Kidney (tissue), 14 donors: ENCODE results near the gene SCTR. TPM values are rescaled to one million over a fixed set of nuclear protein-coding genes. Genes with fewer than 3 reads are reported as not detected.

Experiments
- DNase-seq, 5 donors: peaks; one replicate each; pipeline ENCODE4 v3.0.0-alpha.2; 2013 to 2020
- FAIRE-seq: peaks from 2 replicates; lab custom pipeline; 2012; peaks lifted over from hg19 to GRCh38; lab: Jason Lieb, UNC
- H3K27ac ChIP-seq, 2 donors: one replicate each; pipeline ENCODE4 v1.7.0; 2013; ENCODE audit warnings: low read depth in 2 of 2, low read length in 2 of 2, inconsistent platforms in 1 of 2
- H3K27me3 ChIP-seq: one replicate; pipeline ENCODE4 v1.7.1; 2013; ENCODE audit warnings: low read length, inconsistent platforms; ENCODE audit not compliant: control insufficient read depth, insufficient read depth
- H3K36me3 ChIP-seq, 3 donors: one replicate each; pipeline versions ENCODE4 v1.7.0 to v1.7.1; 2013; ENCODE audit warnings: low read length in 3 of 3, control low read depth in 1 of 3, inconsistent platforms in 1 of 3; ENCODE audit not compliant: insufficient read depth in 3 of 3, control insufficient read depth in 2 of 3
- H3K4me1 ChIP-seq, 3 donors: one replicate each; pipeline versions ENCODE4 v1.7.0 to v1.7.1; 2013; ENCODE audit warnings: low read length in 3 of 3, inconsistent platforms in 1 of 3, low read depth in 1 of 3; ENCODE audit not compliant: control insufficient read depth in 2 of 3, insufficient read depth in 2 of 3
- H3K4me3 ChIP-seq, 3 donors: one replicate each; pipeline versions ENCODE4 v1.7.0 to v1.8.1; 2013; ENCODE audit warnings: low read length in 3 of 3, control low read depth in 1 of 3, inconsistent platforms in 1 of 3
- H3K9ac ChIP-seq, 3 donors: one replicate each; pipeline versions ENCODE4 v1.7.0 to v1.7.1; 2013; ENCODE audit warnings: low read length in 3 of 3, control low read depth in 1 of 3, inconsistent platforms in 1 of 3
- H3K9me3 ChIP-seq, 3 donors: one replicate each; pipeline versions ENCODE4 v1.7.0 to v1.7.1; 2013; ENCODE audit warnings: low read length in 3 of 3, control low read depth in 1 of 3, inconsistent platforms in 1 of 3; ENCODE audit not compliant: control insufficient read depth in 2 of 3, insufficient read depth in 1 of 3
- intact Hi-C: fragments of 100-400 bp; cut with DNase I; formaldehyde crosslinking; loops from one replicate; pipeline ENCODE4 v1.11.1; 2022
- polyA plus RNA-seq: library from polyadenylated mRNA; stranded (reverse); fragments of 350-450 nt; fragmentation: Illumina TruSeq; extraction: RNeasy Lipid Tissue Mini Kit (QIAGEN cat#74804); gene quantifications from one replicate; pipeline ENCODE4 v1.2.3, GENCODE V29; 2014; ENCODE audit warnings: low read depth, low replicate concordance; ENCODE audit not compliant: insufficient read depth
- total RNA-seq: library from RNA; stranded (reverse); fragmentation: NEBNext Ultra II Directional; extraction: Animal tissue kit (Norgen Biotek cat#: 25700); gene quantifications from one replicate; pipeline ENCODE4 v1.2.1, GENCODE V29; 2021
- TF ChIP-seq, protein P1 (sequence below): IDR thresholded peaks from 3 replicates; pipeline ENCODE4 v1.5.1; 2012; ENCODE audit warnings: mild to moderate bottlenecking, moderate library complexity, borderline replicate concordance; ENCODE audit not compliant: insufficient read depth; ENCODE audit errors: extremely low read depth
- donor health status: control.
- donor health status: control.
- donor health status: control.
- donor health status: control.
- donor health status: control.
- donor health status: DM: yes; HTN: yes; CAD: no.
- donor health status: Normal renal cell carcinoma (clear cell type).

Gene SCTR
- total and polyA plus RNA-seq, 2 donors from 2014 or later: 7.3 to 15.9 TPM

DNA sequence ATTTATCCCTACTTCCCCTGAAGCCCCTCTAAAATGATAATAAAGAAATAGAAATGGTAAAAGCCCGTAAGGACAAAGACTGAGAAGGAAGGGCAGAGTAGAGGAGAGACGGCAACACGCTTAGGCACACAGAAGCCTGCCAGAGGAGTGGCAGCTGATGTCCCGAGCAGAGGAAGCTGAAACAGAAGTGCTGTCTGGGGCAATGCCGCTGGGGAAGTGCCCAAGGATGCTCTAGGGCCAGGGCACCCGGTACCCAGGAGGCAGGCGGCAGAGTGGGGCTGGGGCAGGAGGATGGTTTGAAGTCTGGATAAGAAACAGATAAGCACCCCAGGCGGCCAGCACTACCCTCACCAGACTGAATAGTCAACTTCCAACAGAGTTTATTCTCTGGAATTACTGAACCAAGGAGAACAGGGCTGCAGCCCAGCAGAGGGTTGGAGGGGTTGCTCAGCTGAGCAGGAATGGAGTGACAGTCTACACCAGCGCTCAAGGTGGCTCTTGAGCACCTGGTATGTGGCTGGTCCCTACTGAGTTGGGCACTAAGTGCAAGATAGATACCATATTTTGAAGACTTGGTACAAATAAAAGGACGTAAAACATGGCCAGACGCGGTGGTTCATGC is 70.2 kb downstream of the SCTR start:
- no peak for FAIRE-seq
- Histone ChIP-seq H3K9me3 (no peaks in the 10 kb centered on the region), H3K27me3 (no peaks in the 10 kb centered on the region), H3K4me1 (peaks cover 0 to 5% (median 0%) of the 10 kb centered on the region in 3 donors), H3K9ac (no peak overlapping the region), H3K36me3 (no peaks in the 10 kb centered on the region), H3K27ac (no peak overlapping the region), H3K4me3 (no peak overlapping the region)
- TF ChIP-seq, protein P1, sequence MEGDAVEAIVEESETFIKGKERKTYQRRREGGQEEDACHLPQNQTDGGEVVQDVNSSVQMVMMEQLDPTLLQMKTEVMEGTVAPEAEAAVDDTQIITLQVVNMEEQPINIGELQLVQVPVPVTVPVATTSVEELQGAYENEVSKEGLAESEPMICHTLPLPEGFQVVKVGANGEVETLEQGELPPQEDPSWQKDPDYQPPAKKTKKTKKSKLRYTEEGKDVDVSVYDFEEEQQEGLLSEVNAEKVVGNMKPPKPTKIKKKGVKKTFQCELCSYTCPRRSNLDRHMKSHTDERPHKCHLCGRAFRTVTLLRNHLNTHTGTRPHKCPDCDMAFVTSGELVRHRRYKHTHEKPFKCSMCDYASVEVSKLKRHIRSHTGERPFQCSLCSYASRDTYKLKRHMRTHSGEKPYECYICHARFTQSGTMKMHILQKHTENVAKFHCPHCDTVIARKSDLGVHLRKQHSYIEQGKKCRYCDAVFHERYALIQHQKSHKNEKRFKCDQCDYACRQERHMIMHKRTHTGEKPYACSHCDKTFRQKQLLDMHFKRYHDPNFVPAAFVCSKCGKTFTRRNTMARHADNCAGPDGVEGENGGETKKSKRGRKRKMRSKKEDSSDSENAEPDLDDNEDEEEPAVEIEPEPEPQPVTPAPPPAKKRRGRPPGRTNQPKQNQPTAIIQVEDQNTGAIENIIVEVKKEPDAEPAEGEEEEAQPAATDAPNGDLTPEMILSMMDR: no peak
- intact Hi-C loops: no loop called here
- no peak for DNase-seq

DNA sequence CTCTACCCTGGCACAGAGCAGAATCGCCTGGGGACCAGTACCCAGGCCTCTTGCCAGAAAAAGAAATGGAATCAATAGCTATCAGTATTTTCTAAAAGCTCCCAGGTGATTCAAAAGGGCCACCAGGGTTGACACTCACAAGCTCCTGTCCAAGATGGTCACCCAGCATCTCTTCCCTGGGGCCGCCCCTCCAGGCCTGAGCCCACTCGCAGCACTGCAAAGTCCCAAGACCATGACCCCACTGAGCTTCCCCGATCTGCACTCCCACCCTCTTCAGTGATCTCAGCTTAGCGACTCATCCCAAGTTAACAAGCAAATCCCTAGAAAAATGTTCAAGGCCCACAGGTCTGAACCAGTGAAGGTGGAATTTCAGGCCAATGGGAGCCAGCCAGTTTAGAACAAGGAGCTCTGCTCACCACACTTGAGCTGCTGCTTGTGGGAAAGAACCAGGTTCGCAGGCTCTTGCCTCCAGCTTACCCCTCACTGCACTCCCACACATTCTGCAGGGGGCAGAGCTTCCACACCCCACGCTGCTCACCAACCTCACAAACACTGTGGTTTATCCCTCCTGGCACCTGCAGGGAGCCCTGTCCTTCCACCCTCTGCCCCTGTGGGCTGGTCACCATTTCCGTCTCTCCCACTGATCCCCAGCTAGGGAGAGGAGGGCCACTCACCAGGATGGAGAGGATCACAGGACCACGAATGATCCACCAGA is 72.8 kb downstream of the SCTR start:
- Histone ChIP-seq H3K9me3 (no peaks in the 10 kb centered on the region), H3K4me3 (no peak overlapping the region), H3K27ac (no peak overlapping the region), H3K36me3 (no peaks in the 10 kb centered on the region), H3K9ac (no peak overlapping the region), H3K27me3 (no peaks in the 10 kb centered on the region), H3K4me1 (peaks cover 0 to 9% (median 0%) of the 10 kb centered on the region in 3 donors)
- intact Hi-C loops: no loop called here
- DNase-seq (no peak), FAIRE-seq (no peak)
- TF ChIP-seq, protein P1: no peak

DNA sequence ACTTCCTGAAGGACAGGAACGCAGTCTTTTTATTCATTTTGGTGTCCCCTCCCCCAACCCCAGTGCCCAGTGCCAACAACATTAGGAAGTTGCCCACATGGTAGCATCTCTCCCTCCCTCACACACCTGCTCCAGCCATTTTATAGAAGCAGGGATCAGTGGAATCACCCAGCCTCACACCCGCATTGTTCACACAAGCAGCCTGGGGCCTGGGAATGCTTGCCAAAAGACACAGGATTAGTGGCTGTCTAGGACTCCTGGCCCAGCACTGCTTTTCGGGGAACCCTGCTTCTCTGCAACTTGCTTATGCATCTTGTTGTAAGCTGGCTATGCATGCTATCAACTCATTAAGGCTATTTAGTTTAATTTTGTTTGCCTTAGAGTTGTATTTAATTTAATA is 74.8 kb downstream of the SCTR start:
- no peak overlapping the region for H3K4me3 ChIP-seq
- DNase-seq: no peak
- no peaks in the 10 kb centered on the region for H3K27me3 ChIP-seq
- H3K9me3 ChIP-seq: no peaks in the 10 kb centered on the region
- H3K27ac ChIP-seq: no peak overlapping the region
- H3K4me1 ChIP-seq: peaks cover 0 to 9% (median 0%) of the 10 kb centered on the region in 3 donors
- TF ChIP-seq, protein P1: no peak
- no peak overlapping the region for H3K9ac ChIP-seq
- intact Hi-C loops: no loop called here
- FAIRE-seq: no peak
- H3K36me3 ChIP-seq: no peaks in the 10 kb centered on the region
